Mucosa of descending colon (tissue), 3 donors: Measurements from ENCODE around the gene RPRD1B. TPM values are rescaled to one million over a fixed set of nuclear protein-coding genes. Genes with fewer than 3 reads are reported as not detected.

Experiments
- ATAC-seq: fragments of 200-7000 bp; cut with Tn5 transposase; one replicate; pipeline ENCODE4 v1.9.1; 2020; ENCODE audit warnings: mild to moderate bottlenecking, moderate library complexity
- DNase-seq, 3 donors: peaks; one replicate each; pipeline ENCODE4 v3.0.0-alpha.2; 2020
- H3K36me3 ChIP-seq: fragments of 200-600 bp; one replicate; pipeline ENCODE4 v1.8.0; 2021; ENCODE audit warnings: low read depth, mild to moderate bottlenecking
- H3K4me1 ChIP-seq: fragments of 200-600 bp; one replicate; pipeline ENCODE4 v1.8.0; 2021; ENCODE audit warnings: low read depth, mild to moderate bottlenecking
- H3K4me3 ChIP-seq: fragments of 200-600 bp; one replicate; pipeline ENCODE4 v1.8.0; 2021; ENCODE audit warnings: mild to moderate bottlenecking
- H3K9me3 ChIP-seq: fragments of 200-600 bp; one replicate; pipeline ENCODE4 v1.8.0; 2021; ENCODE audit warnings: mild to moderate bottlenecking
- intact Hi-C, 2 donors: fragments of 100-400 bp; cut with DNase I in 1 of 2; cut with micrococcal nuclease in 1 of 2; formaldehyde crosslinking; loops; one replicate each; pipeline versions ENCODE4 v1.11.0 to v1.11.1; 2022; cut with DNase I, micrococcal nuclease
- total RNA-seq, 3 donors: library from RNA; stranded (reverse); fragmentation: NEBNext Ultra II Directional in 2 of 3; extraction: Animal tissue kit (Norgen Biotek cat#: 25700) in 2 of 3; gene quantifications; one replicate each; pipeline versions ENCODE4 v1.2.1 to v1.2.4, GENCODE V29; 2021 to 2023
- TF ChIP-seq, protein P1 (sequence below): fragments of 200-600 bp; IDR thresholded peaks from one replicate; pipeline ENCODE4 v1.8.0; 2022; ENCODE audit warnings: antibody characterized with exemption, mild to moderate bottlenecking
- donor health status: DM: no; HTN: no; CAD: no; lungs with moderate emphysema.
- donor health status: DM: no; HTN: no; CAD: no.
- donor health status: DM: no; HTN: yes; CAD: no.

Gene RPRD1B
- total RNA-seq, 3 donors from 2014 or later = 28.2 to 36.3 (median 32.9) TPM

DNA sequence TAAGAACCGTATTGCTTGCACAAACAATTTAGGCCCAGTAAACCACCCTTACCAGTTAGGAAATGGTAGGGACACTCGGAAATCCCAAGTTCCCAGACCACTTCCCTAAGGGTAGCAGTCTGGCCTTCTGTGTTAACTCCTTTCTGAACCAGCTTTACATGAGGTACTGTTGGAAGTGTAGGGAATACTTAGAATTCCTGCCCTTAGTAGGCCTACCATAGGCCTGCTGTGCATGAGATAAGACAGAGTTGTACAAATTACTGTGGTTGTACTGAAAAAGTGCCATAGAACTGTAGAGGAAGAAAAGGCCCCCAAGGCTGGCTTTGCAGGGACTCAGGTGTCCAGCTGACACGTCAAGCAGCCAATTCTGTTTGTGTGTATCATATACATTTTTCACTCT, 11.1 kb downstream of the RPRD1B start:
- ATAC-seq = no peak
- Histone ChIP-seq H3K9me3 (no peaks in the 10 kb centered on the region), H3K36me3 (no peaks in the 10 kb centered on the region), H3K4me1 (no peaks in the 10 kb centered on the region), H3K4me3 (no peak overlapping the region)
- TF ChIP-seq, protein P1, sequence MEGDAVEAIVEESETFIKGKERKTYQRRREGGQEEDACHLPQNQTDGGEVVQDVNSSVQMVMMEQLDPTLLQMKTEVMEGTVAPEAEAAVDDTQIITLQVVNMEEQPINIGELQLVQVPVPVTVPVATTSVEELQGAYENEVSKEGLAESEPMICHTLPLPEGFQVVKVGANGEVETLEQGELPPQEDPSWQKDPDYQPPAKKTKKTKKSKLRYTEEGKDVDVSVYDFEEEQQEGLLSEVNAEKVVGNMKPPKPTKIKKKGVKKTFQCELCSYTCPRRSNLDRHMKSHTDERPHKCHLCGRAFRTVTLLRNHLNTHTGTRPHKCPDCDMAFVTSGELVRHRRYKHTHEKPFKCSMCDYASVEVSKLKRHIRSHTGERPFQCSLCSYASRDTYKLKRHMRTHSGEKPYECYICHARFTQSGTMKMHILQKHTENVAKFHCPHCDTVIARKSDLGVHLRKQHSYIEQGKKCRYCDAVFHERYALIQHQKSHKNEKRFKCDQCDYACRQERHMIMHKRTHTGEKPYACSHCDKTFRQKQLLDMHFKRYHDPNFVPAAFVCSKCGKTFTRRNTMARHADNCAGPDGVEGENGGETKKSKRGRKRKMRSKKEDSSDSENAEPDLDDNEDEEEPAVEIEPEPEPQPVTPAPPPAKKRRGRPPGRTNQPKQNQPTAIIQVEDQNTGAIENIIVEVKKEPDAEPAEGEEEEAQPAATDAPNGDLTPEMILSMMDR = no peak
- DNase-seq = no peak
- intact Hi-C loops = no loop called here

- TF ChIP-seq, protein P1 = no peak
- no peaks in the 10 kb centered on the region for H3K36me3 ChIP-seq
Observed at GRCh38 chr20:38046572-38046971, 13.0 kb downstream of the RPRD1B start.

GRCh38 chr20:38049800-38050199, 16.3 kb downstream of the RPRD1B start:
- Histone ChIP-seq H3K9me3 (no peaks in the 10 kb centered on the region), H3K4me3 (no peak overlapping the region), H3K4me1 (no peaks in the 10 kb centered on the region), H3K36me3 (no peaks in the 10 kb centered on the region)
- TF ChIP-seq, protein P1 = no peak
- no peak for DNase-seq
- no peak for ATAC-seq
- intact Hi-C loops = no loop called here

More at GRCh38 chr20:38046572-38046971, 13.0 kb downstream of the RPRD1B start:
- no peaks in the 10 kb centered on the region for H3K4me1 ChIP-seq
- H3K4me3 ChIP-seq = no peak overlapping the region
- DNase-seq = no peak
- no peak for ATAC-seq
- intact Hi-C loops = no loop called here
- no peaks in the 10 kb centered on the region for H3K9me3 ChIP-seq

DNA sequence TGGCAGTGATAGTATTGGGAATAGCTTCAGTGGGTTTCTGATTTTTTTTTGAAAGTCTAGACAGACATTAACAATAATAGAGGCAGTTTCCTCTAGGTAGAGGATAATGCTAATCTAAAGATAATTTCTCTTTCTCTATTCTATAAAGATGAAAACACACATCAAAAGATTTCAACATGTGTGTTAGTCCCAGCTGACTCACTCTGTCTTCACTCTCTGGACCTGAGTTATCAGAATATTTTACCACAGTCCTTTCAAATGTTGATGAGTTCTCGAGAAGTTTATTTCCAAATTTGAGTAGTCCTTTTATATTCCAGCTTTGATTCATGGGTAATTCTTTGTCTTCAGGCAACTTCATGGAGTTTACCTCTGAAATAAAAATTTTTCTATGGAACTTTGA, 17.1 kb downstream of the RPRD1B start:
- DNase-seq (no peak), ATAC-seq (no peak)
- intact Hi-C loops = no loop called here
- Histone ChIP-seq H3K36me3 (no peaks in the 10 kb centered on the region), H3K4me1 (no peaks in the 10 kb centered on the region), H3K9me3 (no peaks in the 10 kb centered on the region), H3K4me3 (no peak overlapping the region)
- TF ChIP-seq, protein P1 = no peak

GRCh38 chr20:38052870-38053269, 19.3 kb downstream of the RPRD1B start:
- Histone ChIP-seq H3K4me3 (no peak overlapping the region), H3K36me3 (no peaks in the 10 kb centered on the region), H3K9me3 (no peaks in the 10 kb centered on the region), H3K4me1 (no peaks in the 10 kb centered on the region)
- intact Hi-C loops = no loop called here
- TF ChIP-seq, protein P1 = no peak
- no peak for DNase-seq
- no peak for ATAC-seq

DNA sequence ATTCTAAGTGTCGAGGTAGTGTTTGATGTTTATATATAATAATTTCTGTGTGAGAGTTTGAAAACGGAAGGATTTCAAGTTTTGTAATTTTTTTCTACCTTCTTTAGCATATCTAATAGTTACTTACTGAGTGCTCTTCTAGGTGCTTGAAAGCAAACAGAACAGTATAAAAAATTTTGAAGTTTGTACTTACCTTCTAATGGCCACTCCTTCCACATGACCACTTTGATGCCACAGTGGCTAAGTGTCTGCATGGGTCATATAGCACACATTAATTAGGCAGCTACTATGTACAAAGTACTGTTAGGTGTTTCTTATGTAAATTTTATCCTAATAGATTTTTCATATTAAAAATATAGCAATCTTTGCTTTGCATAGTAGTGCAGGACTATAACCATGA, 21.1 kb downstream of the RPRD1B start:
- intact Hi-C loops = loop anchor here (5.0 kb wide), 2 partner anchors 113 to 168 kb away; partner anchors contain the start of gene TGM2 (in 1 of the 2)
- no peaks in the 10 kb centered on the region for H3K36me3 ChIP-seq
- no peaks in the 10 kb centered on the region for H3K9me3 ChIP-seq
- no peaks in the 10 kb centered on the region for H3K4me1 ChIP-seq
- TF ChIP-seq, protein P1 = no peak
- DNase-seq = no peak
- no peak for ATAC-seq
- no peak overlapping the region for H3K4me3 ChIP-seq
